ENCODE data around the gene AOPEP.
"Not testable (repeated sequence)": the region's sequence is repeated elsewhere in the genome, so short reads cannot be mapped to it uniquely, and the experiment has no call there.

Gene AOPEP

GRCh38 chr9:94941211-94941875 is 214.8 kb downstream of the AOPEP start:
- DNase-seq = no peak

- no peak for DNase-seq
Observed at GRCh38 chr9:94944626-94945025, 218.1 kb downstream of the AOPEP start.

- DNase-seq = no peak
Observed at GRCh38 chr9:94945197-94946144, 219.0 kb downstream of the AOPEP start.

- DNase-seq = no peak
Observed at GRCh38 chr9:94946256-94946655, 219.8 kb downstream of the AOPEP start.

GRCh38 chr9:94948567-94949235 is 222.2 kb downstream of the AOPEP start:
- DNase-seq = no peak

- DNase-seq = no peak
Observed at GRCh38 chr9:94949370-94949769, 222.9 kb downstream of the AOPEP start.

- no peak for DNase-seq
Observed at GRCh38 chr9:94950040-94950578, 223.6 kb downstream of the AOPEP start.

- no peak for DNase-seq
Observed at GRCh38 chr9:94950579-94951323, 224.3 kb downstream of the AOPEP start.

GRCh38 chr9:94951324-94952135 is 225.0 kb downstream of the AOPEP start:
- no peak for DNase-seq

- DNase-seq = no peak
Observed at GRCh38 chr9:94952565-94953373, 226.3 kb downstream of the AOPEP start.

- DNase-seq = no peak
Observed at GRCh38 chr9:94956731-94957130, 230.2 kb downstream of the AOPEP start.

GRCh38 chr9:94960964-94961363 is 234.5 kb downstream of the AOPEP start:
- DNase-seq = no peak

- no peak for DNase-seq
Observed at GRCh38 chr9:94961870-94962269, 235.4 kb downstream of the AOPEP start.

- not testable (repeated sequence) for DNase-seq
Observed at GRCh38 chr9:94965631-94966030, 239.1 kb downstream of the AOPEP start.

GRCh38 chr9:94966046-94966445 is 239.5 kb downstream of the AOPEP start:
- DNase-seq = not testable (repeated sequence)

- DNase-seq = no peak
Observed at GRCh38 chr9:94967482-94967881, 241.0 kb downstream of the AOPEP start.

GRCh38 chr9:94971378-94972131 is 245.1 kb downstream of the AOPEP start:
- DNase-seq = no peak

GRCh38 chr9:94973451-94973941 is 247.0 kb downstream of the AOPEP start:
- no peak for DNase-seq

- no peak for DNase-seq
Observed at GRCh38 chr9:94974154-94974879, 247.8 kb downstream of the AOPEP start.
